ENCODE results near the gene HSD17B10. TPM values are rescaled to one million over a fixed set of nuclear protein-coding genes. Genes with fewer than 3 reads are reported as not detected.

Gene HSD17B10
- total and polyA plus RNA-seq, 8 donors, result 66.7 to 85.3 (median 77.4) TPM

GRCh38 chrX:53438832-53439230 lies 4.7 kb upstream of the HSD17B10 start:
- DNase-seq (no peak), ATAC-seq (no peak)
- peaks cover 0 to 8% of the 10 kb centered on the region in 2 donors for H3K4me1 ChIP-seq
- peaks cover 0 to 25% of the 10 kb centered on the region in 2 donors for H3K27me3 ChIP-seq
- intact Hi-C loops (cut with DNase I), result loop anchor here in 1 of 2 donors (10.0 kb wide), 1 partner anchor 124 kb away; no protein-coding TSS in a partner anchor
- TF ChIP-seq CTCF (IDR thresholded peaks at IDR 0.05), result no peak
- no peak overlapping the region for H3K4me3 ChIP-seq
- no peak overlapping the region for H3K27ac ChIP-seq
- no peaks in the 10 kb centered on the region for H3K36me3 ChIP-seq
- no peaks in the 10 kb centered on the region for H3K9me3 ChIP-seq

- no peak for TF ChIP-seq CTCF (IDR thresholded peaks at IDR 0.05)
- Histone ChIP-seq H3K4me3 (no peak overlapping the region), H3K36me3 (no peaks in the 10 kb centered on the region), H3K27me3 (peaks cover 0 to 25% of the 10 kb centered on the region in 2 donors), H3K27ac (no peak overlapping the region), H3K9me3 (no peaks in the 10 kb centered on the region), H3K4me1 (peaks cover 0 to 13% of the 10 kb centered on the region in 2 donors)
- no peak for DNase-seq
- intact Hi-C loops (cut with DNase I), result loop anchor here in 1 of 2 donors (10.0 kb wide), 1 partner anchor 124 kb away; no protein-coding TSS in a partner anchor
- ATAC-seq, result no peak
Observed at GRCh38 chrX:53438174-53438831, 4.1 kb upstream of the HSD17B10 start.

- DNase-seq, result no peak
- H3K9me3 ChIP-seq, result no peaks in the 10 kb centered on the region
- no peak for ATAC-seq
- TF ChIP-seq CTCF (IDR thresholded peaks at IDR 0.05), result no peak
- H3K4me1 ChIP-seq, result peaks cover 0 to 13% of the 10 kb centered on the region in 2 donors
- no peak overlapping the region for H3K4me3 ChIP-seq
- H3K27ac ChIP-seq, result no peak overlapping the region
- intact Hi-C loops (cut with DNase I), result loop anchor here in 1 of 2 donors (10.0 kb wide), 1 partner anchor 122 kb away; no protein-coding TSS in a partner anchor
- peaks cover 0 to under 1% of the 10 kb centered on the region in 2 donors for H3K36me3 ChIP-seq
- H3K27me3 ChIP-seq, result peaks cover 0 to 25% of the 10 kb centered on the region in 2 donors
Observed at GRCh38 chrX:53437206-53437605, 3.0 kb upstream of the HSD17B10 start.

DNA sequence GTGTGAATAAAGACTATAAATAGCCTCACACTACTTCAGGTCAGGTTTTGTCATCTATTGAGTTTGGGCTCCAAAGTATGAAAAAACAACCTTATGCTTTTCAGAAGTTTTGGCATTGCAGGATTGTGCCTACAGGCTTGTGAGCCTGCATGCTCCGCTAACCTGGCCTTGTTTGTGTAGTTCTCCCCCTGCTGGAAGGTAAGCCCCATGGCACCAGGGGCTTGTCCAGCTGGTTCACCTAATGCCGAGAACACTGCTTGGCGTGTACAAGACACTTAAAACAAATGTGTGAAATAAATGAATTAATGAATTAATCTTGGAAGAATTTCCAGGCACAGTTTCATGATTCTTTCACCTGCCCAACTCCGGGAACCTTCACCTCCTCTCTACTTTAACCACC lies 1.8 kb upstream of the HSD17B10 start:
- H3K27ac ChIP-seq, result no peak overlapping the region
- peaks cover 0 to 12% of the 10 kb centered on the region in 2 donors for H3K36me3 ChIP-seq
- intact Hi-C loops (cut with DNase I), result loop anchor here in 1 of 2 donors (10.0 kb wide), 1 partner anchor 121 kb away; no protein-coding TSS in a partner anchor
- ATAC-seq (peak; percentile 79), DNase-seq (peak in 2 of 4 donors; percentile 59 to 61)
- peaks cover 0 to 13% of the 10 kb centered on the region in 2 donors for H3K4me1 ChIP-seq
- H3K27me3 ChIP-seq, result peaks cover 0 to 17% of the 10 kb centered on the region in 2 donors
- no peak overlapping the region for H3K4me3 ChIP-seq
- no peaks in the 10 kb centered on the region for H3K9me3 ChIP-seq
- peak; percentile 77 to 83 for TF ChIP-seq CTCF (IDR thresholded peaks at IDR 0.05)

DNA sequence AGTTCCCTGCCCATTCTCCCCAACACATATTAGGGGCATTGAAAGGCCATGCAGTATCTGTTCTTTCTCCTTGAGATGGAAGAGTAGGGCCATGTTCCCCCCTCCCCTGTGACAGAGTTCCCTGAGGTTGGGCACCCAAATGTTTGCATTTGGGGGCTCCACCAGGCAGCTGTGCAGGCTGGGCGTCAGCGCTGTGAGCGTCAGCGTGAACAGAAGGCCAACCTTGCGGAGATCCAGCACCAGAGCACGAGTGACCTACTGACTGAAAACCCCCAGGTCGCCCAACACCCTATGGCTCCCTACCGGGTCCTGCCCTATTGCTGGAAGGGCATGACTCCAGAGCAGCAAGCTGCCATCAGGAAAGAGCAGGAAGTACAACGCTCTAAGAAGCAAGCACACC lies 3.9 kb downstream of the HSD17B10 start:
- H3K27me3 ChIP-seq, result peaks cover 0 to 4% of the 10 kb centered on the region in 2 donors
- no peak overlapping the region for H3K27ac ChIP-seq
- TF ChIP-seq CTCF (IDR thresholded peaks at IDR 0.05), result no peak
- H3K36me3 ChIP-seq, result peaks cover 0 to 30% of the 10 kb centered on the region in 2 donors
- DNase-seq (no peak), ATAC-seq (no peak)
- no peak overlapping the region for H3K4me3 ChIP-seq
- H3K9me3 ChIP-seq, result no peaks in the 10 kb centered on the region
- H3K4me1 ChIP-seq, result peaks cover 0 to 5% of the 10 kb centered on the region in 2 donors
- intact Hi-C loops (cut with DNase I), result loop anchor here in 1 of 2 donors (10.0 kb wide), 1 partner anchor 115 kb away; no protein-coding TSS in a partner anchor

All from left lung (tissue), 10 donors.